GM21360 (cell line): ENCODE results near the gene MAPK8IP1.

Experiments used
- ATAC-seq: cut with Tn5 transposase; IDR thresholded peaks from one replicate; pipeline ENCODE4 v1.9.1; 2021; ENCODE audit warnings: mild to moderate bottlenecking, moderate library complexity; ENCODE audit not compliant: unreplicated experiment

Gene MAPK8IP1

DNA sequence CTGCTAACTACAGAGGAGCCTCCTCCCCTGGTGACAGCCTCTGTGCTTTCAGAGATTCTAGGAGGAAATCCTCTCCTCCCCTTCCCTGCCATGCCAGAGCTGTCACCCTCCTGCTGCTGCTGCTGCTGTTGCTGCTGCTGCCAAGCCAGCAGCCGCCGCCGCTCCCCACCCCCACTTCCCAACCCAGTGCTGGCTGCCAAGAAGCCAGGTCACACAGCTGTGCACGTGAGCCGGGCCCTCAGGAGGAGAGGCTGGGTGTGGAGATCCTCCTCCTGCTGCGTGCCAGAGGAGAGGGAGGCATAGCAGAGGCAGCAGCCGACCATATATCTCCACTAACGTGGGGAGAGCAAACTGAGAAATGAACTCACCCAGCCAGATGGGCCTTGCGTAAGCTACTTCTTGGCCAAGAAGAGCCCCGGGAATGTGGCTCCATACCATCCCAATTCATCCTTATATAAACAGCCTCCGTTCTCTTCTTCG lies 25.8 kb upstream of the MAPK8IP1 start:
- no peak for ATAC-seq

DNA sequence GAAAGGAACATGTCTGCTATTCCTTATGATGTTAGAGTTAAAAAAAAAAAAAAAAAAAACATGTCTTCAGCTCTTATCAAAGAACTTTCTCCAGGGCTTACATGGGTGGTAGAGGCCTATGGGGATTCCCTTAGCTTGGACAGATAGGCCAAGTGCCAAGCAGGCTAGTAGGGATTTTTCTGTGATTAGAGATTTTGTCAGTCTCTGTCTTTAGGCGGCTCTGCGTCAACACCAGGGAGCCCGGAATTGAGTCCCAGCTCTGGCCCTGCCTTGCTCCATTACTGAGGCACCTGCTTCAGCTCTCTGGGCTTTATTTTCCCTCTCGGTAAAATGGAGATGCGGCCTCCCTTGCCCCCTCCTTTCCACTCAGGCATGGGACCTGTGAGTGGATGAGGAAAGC lies 25.1 kb upstream of the MAPK8IP1 start:
- no peak for ATAC-seq

DNA sequence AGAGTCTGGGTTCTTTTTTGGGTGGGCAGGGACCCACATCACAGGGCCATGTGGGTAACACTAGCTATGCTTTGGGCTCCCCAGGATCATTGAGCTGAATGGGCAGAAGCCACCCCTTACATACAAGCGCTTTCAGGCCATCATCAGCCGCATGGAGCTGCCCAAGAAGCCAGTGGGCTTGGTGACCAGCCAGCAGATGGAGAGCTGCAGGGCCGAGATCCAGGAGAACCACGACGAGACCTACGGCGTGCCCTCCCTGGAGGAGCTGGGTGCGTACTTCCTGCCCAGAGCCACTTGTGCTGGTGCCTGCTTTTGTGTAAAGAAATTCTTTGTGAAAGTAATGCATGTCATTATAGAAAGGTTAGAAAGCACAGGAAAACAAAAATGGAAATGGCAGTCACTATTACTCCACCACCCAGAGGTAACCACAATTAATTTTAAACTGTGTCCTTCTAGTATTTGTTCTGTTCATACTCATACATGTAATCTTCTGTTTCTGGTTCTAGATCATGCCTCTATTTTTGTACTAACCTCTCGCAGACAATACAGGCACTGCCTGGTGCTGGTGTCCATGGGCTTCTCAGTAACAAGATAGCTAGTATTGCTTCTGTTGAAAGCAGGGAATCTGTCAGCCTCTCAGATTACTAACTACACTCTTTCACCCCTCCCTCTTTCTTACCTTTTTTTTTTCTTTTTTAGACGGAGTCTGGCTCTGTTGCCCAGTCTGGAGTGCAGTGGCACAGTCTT lies 24.5 kb upstream of the MAPK8IP1 start:
- no peak for ATAC-seq

DNA sequence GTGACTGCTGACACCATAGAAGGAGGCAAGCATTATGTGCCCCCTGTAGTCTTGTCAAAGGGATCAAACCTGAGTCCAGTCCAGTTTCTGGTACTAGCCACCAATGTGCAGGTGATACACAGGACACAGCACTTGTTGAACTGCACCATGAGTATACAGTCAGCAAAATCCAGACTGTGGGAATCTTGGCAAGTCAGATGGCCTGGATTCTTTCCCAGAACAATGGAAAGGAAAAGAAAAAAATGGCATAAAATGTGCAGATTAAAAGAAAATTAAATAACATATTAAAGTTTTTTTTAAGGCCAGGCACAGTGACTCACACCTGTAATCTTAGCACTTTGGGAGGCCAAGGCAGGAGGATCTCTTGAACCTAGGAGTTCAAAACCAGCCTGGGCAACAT lies 21.4 kb upstream of the MAPK8IP1 start:
- ATAC-seq: no peak

DNA sequence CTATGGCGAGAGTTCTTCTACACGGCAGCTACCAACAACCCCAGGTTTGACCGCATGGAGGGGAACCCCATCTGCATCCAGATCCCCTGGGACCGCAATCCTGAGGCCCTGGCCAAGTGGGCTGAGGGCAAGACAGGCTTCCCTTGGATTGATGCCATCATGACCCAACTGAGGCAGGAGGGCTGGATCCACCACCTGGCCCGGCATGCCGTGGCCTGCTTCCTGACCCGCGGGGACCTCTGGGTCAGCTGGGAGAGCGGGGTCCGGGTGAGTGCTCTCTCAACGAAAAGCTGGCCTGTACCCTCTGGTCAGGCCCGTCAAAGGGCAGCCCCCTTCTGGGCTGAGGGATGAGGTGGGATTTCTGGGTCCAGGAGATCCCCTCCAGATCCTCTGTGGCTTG lies 15.9 kb upstream of the MAPK8IP1 start:
- no peak for ATAC-seq

DNA sequence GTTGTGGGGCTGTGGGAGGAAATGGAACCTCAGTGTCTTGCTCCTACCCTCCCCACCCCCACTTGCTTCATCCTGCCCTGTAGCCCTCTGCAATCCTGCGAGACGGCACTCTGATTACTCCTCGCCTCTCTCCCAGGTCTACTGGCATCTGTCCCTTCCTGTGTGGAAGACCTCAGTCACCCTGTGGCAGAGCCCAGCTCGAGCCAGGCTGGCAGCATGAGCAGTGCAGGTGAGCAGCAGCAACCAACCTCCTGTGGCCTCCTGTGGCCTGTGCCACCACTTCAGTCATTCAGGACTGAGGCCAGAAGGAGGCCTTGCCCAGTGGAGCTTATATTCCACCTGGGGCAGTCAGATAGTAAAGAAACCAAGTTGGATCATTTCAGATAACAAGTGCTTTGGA lies 14.7 kb upstream of the MAPK8IP1 start:
- ATAC-seq: no peak

DNA sequence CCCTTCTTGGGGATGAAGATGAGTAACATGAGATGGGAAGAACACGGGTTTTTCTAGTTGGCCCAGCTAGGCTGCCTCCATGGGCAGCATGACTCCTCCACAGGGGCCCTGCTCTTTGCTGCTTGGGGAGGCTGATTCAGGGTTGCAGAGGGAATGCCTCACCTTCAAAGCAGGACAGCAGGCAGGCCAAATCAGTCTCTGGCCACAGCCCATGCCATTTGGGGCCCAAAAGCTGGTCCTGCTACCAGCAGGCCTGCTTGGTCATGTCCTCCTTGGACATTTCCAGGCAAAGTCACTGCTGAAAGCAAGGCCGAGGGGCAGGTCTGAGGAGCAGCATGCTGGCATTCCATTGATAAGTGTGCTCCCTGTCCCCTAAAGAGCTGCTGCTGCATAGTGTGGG lies 13.8 kb upstream of the MAPK8IP1 start:
- ATAC-seq: no peak

DNA sequence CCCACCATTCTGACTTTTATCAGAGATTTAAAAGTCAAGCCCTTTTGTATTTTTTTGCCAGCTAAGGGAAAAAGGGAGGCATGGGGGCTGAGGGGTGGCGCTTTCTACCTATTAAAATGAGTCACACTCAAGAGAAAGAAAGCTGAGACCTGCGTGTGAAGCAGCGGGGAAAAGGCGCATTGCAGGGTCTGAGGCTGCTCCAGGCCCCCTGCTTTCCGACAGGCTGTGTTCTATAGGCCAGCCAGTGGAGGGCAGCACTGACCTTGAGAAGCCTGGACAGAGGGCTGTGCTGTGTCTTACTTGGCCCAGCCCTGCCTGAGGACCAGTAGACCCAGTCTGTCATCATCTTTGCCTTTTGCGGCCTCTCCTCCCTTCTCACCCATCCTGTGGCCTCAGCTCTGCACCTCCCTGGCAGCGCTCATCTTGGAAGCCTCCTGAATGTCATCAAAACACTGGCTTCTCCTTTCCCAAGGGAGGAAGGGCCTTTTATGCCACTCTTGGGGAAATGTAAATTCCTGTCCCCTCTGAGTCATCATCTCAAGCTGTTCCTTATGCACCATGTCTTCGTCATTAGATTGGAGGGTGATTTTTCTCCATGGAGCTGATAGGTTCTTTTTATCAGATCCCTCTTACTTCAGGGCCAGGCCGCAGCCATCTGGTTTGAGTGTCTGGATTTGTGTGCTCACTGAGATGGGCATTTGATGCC lies 12.6 kb upstream of the MAPK8IP1 start:
- no peak for ATAC-seq

DNA sequence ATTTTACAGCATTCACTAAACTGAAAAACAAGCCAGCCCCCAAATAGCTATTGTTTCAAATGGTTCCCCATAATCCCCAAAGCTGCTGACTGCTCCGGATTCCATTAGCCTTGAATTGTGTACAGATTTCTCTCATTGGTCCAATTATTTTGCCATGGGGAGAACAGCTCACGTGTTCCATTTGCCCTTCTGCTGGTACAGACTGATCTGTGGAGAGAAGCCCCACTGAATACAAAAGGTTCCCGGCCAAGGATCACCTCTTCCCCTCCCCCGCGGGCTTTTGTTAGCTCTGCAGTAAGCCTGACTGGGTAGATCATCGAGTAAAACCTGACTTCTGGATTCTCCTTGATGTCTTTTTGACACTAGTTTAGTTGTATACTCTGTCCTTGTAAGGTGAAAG lies 9.1 kb upstream of the MAPK8IP1 start:
- ATAC-seq: no peak

DNA sequence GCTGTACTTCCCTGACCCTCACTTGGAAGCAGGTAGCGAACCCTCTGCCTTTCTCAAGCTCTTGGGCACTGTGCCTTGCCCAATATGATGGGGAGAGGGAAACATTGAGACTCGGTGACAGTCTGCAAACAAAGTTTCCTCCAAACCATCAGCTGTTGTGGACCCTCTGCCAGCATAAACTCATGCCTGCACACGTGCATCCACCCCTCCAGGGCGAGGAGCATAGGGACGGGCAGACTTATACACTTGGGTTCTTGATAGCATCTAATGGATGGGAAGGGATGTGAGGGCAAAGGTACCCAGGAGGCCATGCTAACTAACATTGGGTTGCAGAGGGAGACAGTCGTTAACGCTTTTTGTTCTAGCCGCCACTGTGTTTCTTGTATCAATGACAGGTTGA lies 8.2 kb upstream of the MAPK8IP1 start:
- no peak for ATAC-seq

DNA sequence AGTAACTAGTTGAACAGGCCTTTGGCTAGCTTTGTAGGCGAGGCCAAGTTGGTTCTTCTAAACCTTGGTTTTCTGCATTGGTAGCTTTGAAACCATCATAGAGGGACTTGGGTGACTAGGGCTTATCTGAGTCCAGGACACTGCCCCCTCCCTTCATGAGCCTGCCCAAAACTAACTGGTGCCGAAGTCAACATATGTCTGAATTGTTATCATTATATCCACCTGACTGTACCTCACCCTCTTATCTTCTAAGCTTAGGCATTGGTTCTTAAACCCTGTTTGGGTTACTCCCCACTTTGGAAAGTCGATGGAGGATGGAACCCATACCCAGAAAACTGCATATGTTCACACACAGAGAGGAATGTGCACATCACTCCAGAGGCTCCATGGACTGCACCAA lies 7.6 kb upstream of the MAPK8IP1 start:
- no peak for ATAC-seq

DNA sequence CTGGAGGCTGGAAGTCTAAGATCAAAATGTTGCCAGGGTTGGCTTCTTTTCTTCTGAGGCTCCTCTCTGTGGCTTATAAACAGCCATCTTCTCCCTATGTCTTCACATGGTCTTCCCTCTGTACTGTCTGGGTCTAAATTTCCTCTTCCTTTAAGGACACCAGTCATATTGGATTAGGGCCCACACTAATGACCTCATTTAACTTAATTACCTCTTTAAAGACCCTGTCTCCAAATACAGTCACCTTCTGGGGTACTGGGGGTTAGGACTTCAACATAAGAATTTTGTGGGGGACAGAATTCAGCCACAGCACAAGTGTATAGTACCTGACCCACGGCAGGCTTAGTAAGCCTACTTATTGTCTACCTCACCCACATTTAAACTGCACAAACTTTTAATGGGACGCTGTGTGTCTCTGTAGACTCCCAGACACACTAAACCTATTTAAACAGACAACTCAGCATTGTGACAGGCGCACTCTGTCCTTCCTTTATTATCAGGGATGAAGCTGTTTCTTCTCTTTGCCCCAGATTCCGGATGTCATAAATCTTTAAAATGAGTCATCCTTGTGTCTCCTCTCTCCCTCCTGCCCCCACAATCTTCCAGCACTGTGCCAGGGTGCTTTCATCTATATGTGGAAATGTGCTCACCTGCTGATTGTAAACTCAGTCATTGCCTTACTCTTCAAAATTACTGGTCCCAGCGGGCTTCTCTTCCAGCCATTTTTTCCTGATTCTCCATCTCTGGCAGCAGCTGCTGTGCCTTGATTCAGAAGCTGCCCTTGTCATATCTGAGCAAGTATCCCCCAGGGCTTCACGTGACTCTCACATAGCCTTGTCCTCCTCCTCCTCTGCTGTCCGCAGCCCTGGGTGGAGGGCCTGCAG lies 5.4 kb upstream of the MAPK8IP1 start:
- ATAC-seq: no peak

DNA sequence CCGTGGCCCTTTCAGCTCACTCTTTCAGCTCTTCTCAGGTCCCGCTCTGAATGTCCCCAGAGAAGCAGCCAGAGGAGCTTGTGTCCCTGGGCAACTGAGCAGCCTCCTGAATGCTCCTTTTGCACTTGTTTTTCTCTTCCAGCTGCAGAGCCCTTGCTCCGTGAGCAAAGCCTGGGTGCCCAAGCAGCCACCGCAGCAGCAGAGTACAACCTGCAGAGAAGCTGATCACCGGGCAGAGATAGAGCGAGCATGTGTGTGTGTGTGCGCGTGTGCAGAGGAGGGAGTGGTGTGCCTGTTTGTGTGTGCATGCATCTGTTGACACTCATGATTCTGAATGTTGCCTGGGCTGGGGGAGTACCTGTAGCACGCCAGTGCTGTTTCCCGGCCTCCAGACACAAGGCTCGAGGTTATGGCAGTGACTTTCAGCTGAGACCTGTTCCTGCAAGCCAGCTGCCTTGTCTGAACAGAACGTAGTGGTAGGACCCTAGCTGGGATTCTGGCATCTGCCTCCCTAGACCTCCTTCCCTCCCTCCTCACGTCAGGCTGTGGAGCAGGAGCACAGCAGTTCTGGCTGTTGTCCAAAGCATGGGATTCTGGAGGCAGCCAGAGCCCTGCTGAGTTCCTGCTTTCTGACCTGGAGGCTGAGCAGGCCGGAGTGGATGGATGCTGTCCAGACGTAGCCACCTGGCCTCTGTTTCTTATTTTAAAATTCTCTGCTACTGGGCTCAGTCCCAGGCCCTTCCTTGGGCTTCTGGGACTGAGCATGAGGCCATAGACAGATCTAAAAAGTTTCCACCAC lies 4.5 kb upstream of the MAPK8IP1 start:
- no peak for ATAC-seq

DNA sequence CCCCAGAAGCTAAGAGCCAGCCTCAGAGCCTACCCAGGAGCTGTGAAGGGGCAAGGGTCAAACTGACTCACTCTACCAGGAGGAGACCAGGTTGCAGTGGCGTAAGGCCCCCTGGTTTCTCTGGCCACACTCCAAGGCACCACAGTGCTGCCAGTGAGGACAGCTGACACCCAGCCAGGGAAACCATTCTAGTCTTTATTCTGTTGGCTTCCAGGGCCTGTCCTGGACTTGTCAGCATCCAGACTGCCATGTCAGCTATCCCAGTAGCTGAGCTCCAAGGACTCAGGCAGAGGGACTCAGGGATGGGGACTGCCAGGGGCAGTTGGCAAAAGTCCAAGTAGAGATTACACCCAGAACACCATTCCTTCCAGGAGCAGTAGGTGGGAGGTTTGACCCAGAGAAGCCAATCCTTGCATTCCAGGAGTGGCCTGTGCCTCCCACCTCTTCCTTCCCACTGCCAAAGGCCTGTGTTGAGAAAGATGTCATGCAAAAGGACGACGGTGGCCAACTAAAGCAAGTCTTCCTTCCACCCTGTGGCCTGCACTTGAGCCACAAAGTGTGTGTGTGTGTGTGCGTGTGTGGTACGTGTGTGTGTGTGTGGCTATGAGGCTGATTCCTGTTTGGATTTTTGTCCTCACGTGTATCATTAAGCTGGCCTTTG lies 3.6 kb upstream of the MAPK8IP1 start:
- no peak for ATAC-seq

DNA sequence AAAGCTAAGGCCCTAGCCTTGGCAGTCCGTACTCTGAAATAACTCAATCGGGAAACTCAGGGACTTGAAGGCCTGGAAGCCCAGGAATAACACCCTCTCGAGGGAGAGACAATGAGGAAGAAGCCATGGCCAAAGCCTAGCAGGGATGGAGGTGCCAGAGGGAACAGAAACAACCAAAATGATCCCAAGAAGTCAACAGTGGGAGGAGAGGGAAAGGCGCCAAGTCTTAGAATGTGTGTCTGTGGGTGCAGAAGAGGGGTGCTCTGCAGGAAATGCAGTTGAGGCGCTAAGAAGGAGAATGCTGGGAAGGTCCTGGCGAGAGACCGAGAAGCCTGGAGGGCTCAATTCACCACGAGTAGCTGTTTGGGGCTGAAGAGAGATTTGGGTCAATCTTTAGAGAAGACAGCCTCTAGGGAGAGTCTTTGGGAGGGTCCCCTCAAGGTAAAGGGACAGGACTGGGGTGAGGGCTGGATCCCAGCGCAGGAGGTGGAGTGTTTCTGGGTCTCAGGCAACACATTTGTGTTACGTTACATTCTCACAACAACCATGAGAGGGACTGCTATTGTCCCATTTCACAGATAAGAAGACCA lies 760 bp upstream of the MAPK8IP1 start:
- ATAC-seq: no peak

DNA sequence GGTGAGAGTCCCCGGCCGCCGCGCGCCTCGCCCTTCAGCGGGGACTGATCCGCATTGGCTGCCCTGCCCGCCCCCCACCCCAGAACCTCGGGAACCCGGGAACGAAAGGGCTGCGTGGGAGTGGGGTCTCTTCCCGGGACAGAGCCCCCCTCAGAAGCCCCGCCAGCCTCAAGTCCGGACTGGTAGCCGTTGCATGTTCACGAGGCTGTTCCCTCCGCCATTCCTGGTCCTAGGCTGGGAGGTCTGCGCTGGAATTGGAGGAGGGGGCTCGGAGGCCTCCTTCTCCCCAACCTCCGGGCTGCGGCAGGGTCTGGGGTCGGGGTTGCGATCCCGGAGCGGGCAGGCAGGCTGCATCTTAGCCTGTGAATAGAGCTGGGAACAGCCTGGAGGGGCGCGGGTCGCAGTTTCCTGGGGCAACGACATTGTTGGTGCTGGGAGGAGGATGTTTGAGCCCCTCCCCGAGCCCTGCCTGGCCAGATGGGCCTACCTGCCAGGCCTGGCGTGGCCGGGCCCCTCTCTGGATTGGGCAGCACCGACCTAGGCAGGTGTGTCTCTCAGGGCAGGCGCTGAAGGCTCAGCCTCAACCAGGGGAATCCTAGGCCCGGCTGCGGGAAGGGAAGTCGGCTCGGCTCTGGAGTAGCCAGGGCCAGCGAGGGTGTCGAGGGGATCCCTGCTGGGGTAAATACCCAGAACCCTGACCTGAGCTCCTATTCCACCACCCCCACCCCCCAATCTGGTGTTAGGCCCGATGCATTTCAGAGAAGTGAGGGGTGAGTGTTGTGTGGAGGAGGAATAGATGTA lies 670 bp downstream of the MAPK8IP1 start:
- no peak for ATAC-seq

DNA sequence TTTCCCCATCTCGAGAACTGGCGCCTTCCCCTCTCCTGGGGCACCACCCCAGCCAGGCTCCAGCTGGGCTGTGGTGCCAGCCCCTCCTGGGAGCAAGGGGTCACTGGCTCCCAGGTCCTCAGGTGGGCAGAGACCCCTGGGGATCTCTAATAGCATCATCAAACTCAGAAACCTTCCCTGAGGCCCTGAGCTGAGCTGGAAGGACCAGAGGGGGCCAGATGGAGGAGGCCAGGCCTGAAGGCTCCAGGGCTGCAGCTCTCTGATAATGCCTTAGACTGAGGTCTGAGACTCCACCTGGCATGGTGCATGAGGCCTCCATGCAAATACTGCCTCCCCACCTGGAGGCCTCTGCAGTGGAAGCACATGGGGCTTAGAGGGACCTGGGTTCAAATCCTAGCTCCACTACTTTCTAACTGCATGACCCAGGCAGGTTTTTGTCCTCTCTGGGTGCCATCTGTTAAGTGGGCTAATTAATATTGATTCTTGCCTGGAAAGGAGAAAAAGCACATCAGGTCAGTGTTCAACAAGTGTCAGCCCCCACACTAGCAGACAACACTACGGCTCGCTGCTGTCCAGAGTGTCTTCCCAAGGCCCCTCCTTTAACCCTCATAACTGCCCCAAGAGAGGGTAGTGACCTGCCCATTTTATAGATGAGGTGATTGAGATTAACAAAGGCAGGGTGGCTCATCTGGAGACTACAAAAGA lies 1.5 kb downstream of the MAPK8IP1 start:
- no peak for ATAC-seq

DNA sequence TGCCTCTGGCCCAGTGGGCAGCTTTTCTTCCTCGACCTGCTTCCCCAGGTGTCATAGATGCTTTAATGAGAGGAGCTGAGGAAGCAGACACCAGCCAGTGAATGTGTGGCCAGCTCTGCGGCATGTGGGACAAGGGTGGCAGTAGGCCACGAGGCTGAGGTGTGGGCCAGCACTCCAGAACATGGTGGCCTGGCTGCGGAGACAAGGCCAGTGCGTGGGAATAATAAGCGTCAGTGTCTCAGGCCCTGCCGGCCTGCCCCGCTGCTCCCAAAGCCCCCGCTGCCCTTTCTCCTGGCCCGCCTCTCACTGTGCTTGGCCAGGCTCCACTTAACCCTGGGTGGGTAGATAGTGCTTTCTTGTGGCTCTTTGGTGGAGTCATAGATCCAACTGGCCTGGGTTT lies 2.1 kb downstream of the MAPK8IP1 start:
- ATAC-seq: no peak
